Heart left ventricle (tissue), 16 donors: ENCODE data around the gene DOCK3. TPM values are rescaled to one million over a fixed set of nuclear protein-coding genes. Genes with fewer than 3 reads are reported as not detected.

Experiments
- ATAC-seq, 4 donors: fragments of 200-7000 bp; cut with Tn5 transposase; one replicate each; pipeline ENCODE4 v1.9.1; 2020 to 2022; ENCODE audit warnings: moderate library complexity in 4 of 4, mild to moderate bottlenecking in 3 of 4, moderate number of reproducible peaks in 1 of 4
- DNase-seq, 5 donors: peaks; one replicate each; pipeline ENCODE4 v3.0.0-alpha.2; 2020
- H3K27ac ChIP-seq, 12 donors: fragments of 200-600 bp; sonication (generic) in 4 of 12; one replicate each; pipeline versions ENCODE4 v1.5.0 to v1.8.0; 2016 to 2022; ENCODE audit warnings: mild to moderate bottlenecking in 2 of 12
- H3K27me3 ChIP-seq, 9 donors: fragments of 200-600 bp; sonication (generic) in 2 of 9; one replicate each; pipeline versions ENCODE4 v1.5.1 to v1.8.0; 2016 to 2022; ENCODE audit warnings: mild to moderate bottlenecking in 3 of 9
- H3K36me3 ChIP-seq, 9 donors: fragments of 200-600 bp; sonication (generic) in 2 of 9; one replicate each; pipeline versions ENCODE4 v1.5.0 to v1.8.0; 2018 to 2022; ENCODE audit warnings: mild to moderate bottlenecking in 2 of 9
- H3K4me1 ChIP-seq, 12 donors: fragments of 200-600 bp; sonication (generic) in 4 of 12; one replicate each; pipeline versions ENCODE4 v1.5.0 to v1.8.0; 2016 to 2022; ENCODE audit warnings: mild to moderate bottlenecking in 3 of 12
- H3K4me3 ChIP-seq, 12 donors: fragments of 200-600 bp; sonication (generic) in 4 of 12; one replicate each; pipeline versions ENCODE4 v1.5.0 to v1.8.0; 2017 to 2022; ENCODE audit warnings: mild to moderate bottlenecking in 9 of 12, moderate library complexity in 4 of 12
- H3K9me3 ChIP-seq, 12 donors: fragments of 200-600 bp; sonication (generic) in 4 of 12; one replicate each; pipeline versions ENCODE4 v1.5.0 to v1.8.0; 2016 to 2022; ENCODE audit warnings: mild to moderate bottlenecking in 1 of 12
- POLR2A ChIP-seq, 2 donors: fragments of 450-650 bp; IDR thresholded peaks; one replicate each; pipeline ENCODE4 v1.6.1; 2017; ENCODE audit warnings: antibody characterized with exemption in 2 of 2, mild to moderate bottlenecking in 2 of 2, moderate library complexity in 2 of 2
- WGBS, 4 donors: extraction: QIAGEN DNeasy Blood & Tissue Kit in 2 of 4; methylation state at CpG; one replicate each; pipeline versions ENCODE4 v1.1.5 to v1.1.7; 2013 to 2018; 5-methylcytosine and 5-hydroxymethylcytosine counted together
- intact Hi-C, 10 donors: fragments of 100-400 bp; cut with DNase I; formaldehyde crosslinking; loops; one replicate each; pipeline versions ENCODE4 v1.11.1 to v1.14.2; 2022
- polyA plus RNA-seq, 2 donors: library from polyadenylated mRNA; stranded (reverse); fragments of 200-250 nt; gene quantifications; one replicate each; pipeline ENCODE4 v1.2.3, GENCODE V29; 2013
- total RNA-seq, 9 donors: library from RNA; depleted of rRNA in 2 of 9; stranded (reverse); fragments of >200 nt in 2 of 9; fragmentation: NEBNext Ultra II Directional in 3 of 9; extraction: Animal tissue kit (Norgen Biotek cat#: 25700) in 3 of 9; gene quantifications; one replicate each; pipeline versions ENCODE4 v1.1.0 to v1.2.4, GENCODE V29; 2016 to 2023
- TF ChIP-seq, protein P1 (sequence below), 12 donors: fragments of 200-600 bp; sonication (generic) in 4 of 12; IDR thresholded peaks; one replicate each; pipeline versions ENCODE4 v1.5.0 to v1.8.0; 2018 to 2022; ENCODE audit warnings: antibody characterized with exemption in 12 of 12, mild to moderate bottlenecking in 5 of 12
- donor health status: ischemic (EF 13 %, LVEDD 7.1; RV severe dilation, severe dysfunction).
- donor health status: healthy with polysubstance abuse.
- donor health status: DM: no; HTN: yes; CAD: no.
- donor health status: DM: no; HTN: no; CAD: no.
- donor health status: ischemic (EF 25% LVEDD 6.9; RV normal size, moderate dysfunction).
- donor health status: ischemic (EF 25% LVEDD 5.7; RV mildly dilated, moderate dysfunction).
- donor health status: healthy.
- donor health status: DM: yes; HTN: yes; CAD: no.
- donor health status: ischemic (EF 35%, LVEDD 5.7; RV mildly dilated, moderate dysfunction).
- donor health status: nonischemic (EF 11% LVEDD 7.7; RV severe dilation, severe dysfunction).
- donor health status: DM: yes; HTN: yes; CAD: no.
- donor health status: PGD.
- donor health status: ischemic (EF 29% LVEDD 5.4; RV normal size, mild dysfunction).
- donor health status: nonischemic (EF 23%, LVEDD 6.1; RV moderate dilation, normal function).

Gene DOCK3
- total and polyA plus RNA-seq, 11 donors: 2.0 to 6.7 (median 4.8) TPM

DNA sequence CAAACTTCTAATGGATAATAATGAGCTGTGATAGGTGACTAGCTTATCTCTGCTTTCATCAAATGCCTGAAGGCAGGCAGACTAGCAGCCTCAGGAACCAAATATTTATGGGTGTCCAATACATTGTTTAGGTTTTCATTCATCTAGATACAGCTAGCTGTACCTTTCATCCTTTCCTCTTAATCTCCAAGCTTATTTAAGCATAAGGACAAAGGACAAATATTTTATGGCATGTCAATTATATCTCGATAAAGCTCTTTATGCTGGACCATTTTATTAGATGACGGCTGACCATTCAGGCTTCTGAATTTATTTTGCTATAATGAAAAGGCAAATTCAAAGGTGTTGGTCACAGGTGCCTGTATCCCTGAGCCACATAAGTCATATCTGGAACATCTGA is 733.3 kb downstream of the DOCK3 start:
- ATAC-seq: no peak
- Histone ChIP-seq H3K36me3 (peaks cover 0 to 75% (median 39%) of the 10 kb centered on the region in 9 donors), H3K27ac (no peak overlapping the region), H3K4me1 (peaks cover 0 to 2% (median 0%) of the 10 kb centered on the region in 12 donors), H3K9me3 (no peaks in the 10 kb centered on the region), H3K4me3 (no peak overlapping the region), H3K27me3 (no peaks in the 10 kb centered on the region)
- DNase-seq: no peak
- 94 to 97% (median 95%) methylated on average over 2 of the region's 2 CpGs for WGBS, 4 donors
- intact Hi-C loops: no loop called here
- no peak for TF ChIP-seq POLR2A (IDR thresholded peaks at IDR 0.05)
- TF ChIP-seq, protein P1, sequence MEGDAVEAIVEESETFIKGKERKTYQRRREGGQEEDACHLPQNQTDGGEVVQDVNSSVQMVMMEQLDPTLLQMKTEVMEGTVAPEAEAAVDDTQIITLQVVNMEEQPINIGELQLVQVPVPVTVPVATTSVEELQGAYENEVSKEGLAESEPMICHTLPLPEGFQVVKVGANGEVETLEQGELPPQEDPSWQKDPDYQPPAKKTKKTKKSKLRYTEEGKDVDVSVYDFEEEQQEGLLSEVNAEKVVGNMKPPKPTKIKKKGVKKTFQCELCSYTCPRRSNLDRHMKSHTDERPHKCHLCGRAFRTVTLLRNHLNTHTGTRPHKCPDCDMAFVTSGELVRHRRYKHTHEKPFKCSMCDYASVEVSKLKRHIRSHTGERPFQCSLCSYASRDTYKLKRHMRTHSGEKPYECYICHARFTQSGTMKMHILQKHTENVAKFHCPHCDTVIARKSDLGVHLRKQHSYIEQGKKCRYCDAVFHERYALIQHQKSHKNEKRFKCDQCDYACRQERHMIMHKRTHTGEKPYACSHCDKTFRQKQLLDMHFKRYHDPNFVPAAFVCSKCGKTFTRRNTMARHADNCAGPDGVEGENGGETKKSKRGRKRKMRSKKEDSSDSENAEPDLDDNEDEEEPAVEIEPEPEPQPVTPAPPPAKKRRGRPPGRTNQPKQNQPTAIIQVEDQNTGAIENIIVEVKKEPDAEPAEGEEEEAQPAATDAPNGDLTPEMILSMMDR (IDR thresholded peaks at IDR 0.05): no peak

DNA sequence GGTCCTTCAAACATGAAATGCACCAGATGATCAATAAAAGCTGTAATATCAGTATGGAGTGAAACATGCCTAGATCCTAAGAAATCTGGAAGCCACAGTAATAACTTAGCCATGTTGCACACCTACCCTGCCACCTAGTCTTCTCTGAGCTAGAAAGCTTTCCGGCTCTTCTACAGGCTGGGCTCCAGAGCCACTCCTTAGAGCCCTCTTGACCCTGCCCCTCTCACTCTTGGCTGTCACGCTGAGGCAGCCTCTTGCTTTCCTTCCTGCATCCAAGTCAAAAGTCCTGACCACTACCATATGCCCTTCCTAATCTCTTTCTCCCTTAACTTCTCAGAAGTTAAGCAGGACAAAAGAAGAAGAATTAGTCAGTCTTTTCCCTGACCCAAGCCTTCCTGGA is 734.1 kb downstream of the DOCK3 start:
- Histone ChIP-seq H3K4me3 (no peak overlapping the region), H3K27me3 (no peaks in the 10 kb centered on the region), H3K4me1 (no peaks in the 10 kb centered on the region), H3K27ac (no peak overlapping the region), H3K9me3 (no peaks in the 10 kb centered on the region), H3K36me3 (peaks cover 0 to 77% (median 40%) of the 10 kb centered on the region in 9 donors)
- TF ChIP-seq, protein P1 (IDR thresholded peaks at IDR 0.05): no peak
- TF ChIP-seq POLR2A (IDR thresholded peaks at IDR 0.05): no peak
- DNase-seq: no peak
- ATAC-seq: no peak
- WGBS, 4 donors: 58 to 74% (median 67%) methylated on average over 2 of the region's 2 CpGs
- intact Hi-C loops: no loop called here

DNA sequence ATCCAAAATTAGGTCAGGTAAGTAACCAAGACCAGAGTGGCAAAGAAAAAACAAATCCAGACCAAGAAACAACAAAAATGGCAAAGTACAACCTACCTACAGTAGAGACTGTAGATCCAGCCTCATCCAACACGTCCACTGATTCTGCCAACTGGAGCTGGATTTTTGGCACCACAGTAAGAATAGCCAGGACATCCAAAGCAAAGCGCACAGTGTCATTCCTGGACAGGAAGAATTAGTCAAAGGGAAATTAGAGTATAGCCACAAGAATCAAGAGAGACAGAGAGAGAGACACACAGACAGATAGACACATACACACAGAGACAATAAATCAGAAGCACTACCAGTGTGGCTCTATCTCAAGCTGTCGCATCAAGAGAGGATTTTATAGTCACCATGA is 747.5 kb downstream of the DOCK3 start:
- Histone ChIP-seq H3K9me3 (no peaks in the 10 kb centered on the region), H3K27me3 (no peaks in the 10 kb centered on the region), H3K27ac (no peak overlapping the region), H3K4me3 (no peak overlapping the region), H3K4me1 (no peaks in the 10 kb centered on the region), H3K36me3 (peaks cover 0 to 97% (median 84%) of the 10 kb centered on the region in 9 donors)
- DNase-seq (no peak), ATAC-seq (no peak)
- TF ChIP-seq POLR2A (IDR thresholded peaks at IDR 0.05): no peak
- TF ChIP-seq, protein P1 (IDR thresholded peaks at IDR 0.05): no peak
- WGBS, 4 donors: 95 to 97% (median 96%) methylated on average over 3 of the region's 3 CpGs
- intact Hi-C loops: no loop called here

DNA sequence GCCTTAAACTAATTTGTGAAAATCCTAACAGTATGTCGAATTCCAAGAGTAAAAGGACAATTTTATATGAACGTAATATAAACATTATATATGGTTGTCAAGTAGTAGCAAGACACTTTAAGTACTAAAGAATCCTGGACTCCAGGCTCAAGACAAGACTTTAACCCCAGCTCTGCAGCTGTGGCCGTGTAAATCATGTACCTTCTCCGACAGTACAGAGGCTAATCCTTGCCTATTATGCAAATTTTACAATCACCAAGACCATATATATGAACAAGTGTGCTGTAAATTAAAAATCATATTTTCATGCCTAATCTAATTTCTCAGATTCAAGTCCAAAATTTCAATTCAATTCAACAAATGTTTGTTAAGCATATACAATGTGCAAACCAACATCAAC is 752.2 kb downstream of the DOCK3 start:
- peaks cover 0 to 95% (median 87%) of the 10 kb centered on the region in 9 donors for H3K36me3 ChIP-seq
- DNase-seq: no peak
- H3K27ac ChIP-seq: no peak overlapping the region
- ATAC-seq: no peak
- no peaks in the 10 kb centered on the region for H3K9me3 ChIP-seq
- no peaks in the 10 kb centered on the region for H3K4me1 ChIP-seq
- H3K27me3 ChIP-seq: no peaks in the 10 kb centered on the region
- TF ChIP-seq POLR2A (IDR thresholded peaks at IDR 0.05): no peak
- TF ChIP-seq, protein P1 (IDR thresholded peaks at IDR 0.05): no peak
- WGBS, 4 donors: 89 to 95% (median 95%) methylated on average over 4 of the region's 4 CpGs
- H3K4me3 ChIP-seq: no peak overlapping the region
- intact Hi-C loops: no loop called here
